GM12801 (cell line): Measurements from ENCODE around the gene CCDC85C.

Experiments used
- TF ChIP-seq, protein P1 (sequence below): IDR thresholded peaks from one replicate; pipeline ENCODE4 v1.5.1; 2011; ENCODE audit warnings: control low read depth; ENCODE audit not compliant: insufficient read length; ENCODE audit errors: extremely low read depth

Gene CCDC85C

DNA sequence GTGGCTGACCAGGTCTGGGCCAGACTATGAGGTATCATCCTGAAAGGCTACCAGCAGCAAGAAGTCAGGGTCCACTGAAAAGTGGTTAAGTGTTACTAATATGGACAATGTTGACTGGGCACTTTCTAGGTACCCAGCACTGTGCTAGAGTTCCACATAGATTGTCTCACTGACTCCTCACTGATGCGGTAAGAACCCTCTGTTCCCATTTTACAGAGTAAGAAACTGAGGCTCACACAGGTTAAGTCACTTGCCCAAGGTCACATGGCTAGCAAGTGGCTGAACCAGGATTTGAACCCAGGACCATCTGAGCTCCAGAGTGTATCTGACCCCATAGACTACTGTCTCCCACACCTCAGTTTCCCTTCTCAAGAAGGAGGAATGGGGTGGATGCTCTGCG, 4.6 kb upstream of the CCDC85C start:
- TF ChIP-seq, protein P1, sequence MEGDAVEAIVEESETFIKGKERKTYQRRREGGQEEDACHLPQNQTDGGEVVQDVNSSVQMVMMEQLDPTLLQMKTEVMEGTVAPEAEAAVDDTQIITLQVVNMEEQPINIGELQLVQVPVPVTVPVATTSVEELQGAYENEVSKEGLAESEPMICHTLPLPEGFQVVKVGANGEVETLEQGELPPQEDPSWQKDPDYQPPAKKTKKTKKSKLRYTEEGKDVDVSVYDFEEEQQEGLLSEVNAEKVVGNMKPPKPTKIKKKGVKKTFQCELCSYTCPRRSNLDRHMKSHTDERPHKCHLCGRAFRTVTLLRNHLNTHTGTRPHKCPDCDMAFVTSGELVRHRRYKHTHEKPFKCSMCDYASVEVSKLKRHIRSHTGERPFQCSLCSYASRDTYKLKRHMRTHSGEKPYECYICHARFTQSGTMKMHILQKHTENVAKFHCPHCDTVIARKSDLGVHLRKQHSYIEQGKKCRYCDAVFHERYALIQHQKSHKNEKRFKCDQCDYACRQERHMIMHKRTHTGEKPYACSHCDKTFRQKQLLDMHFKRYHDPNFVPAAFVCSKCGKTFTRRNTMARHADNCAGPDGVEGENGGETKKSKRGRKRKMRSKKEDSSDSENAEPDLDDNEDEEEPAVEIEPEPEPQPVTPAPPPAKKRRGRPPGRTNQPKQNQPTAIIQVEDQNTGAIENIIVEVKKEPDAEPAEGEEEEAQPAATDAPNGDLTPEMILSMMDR, result no peak

DNA sequence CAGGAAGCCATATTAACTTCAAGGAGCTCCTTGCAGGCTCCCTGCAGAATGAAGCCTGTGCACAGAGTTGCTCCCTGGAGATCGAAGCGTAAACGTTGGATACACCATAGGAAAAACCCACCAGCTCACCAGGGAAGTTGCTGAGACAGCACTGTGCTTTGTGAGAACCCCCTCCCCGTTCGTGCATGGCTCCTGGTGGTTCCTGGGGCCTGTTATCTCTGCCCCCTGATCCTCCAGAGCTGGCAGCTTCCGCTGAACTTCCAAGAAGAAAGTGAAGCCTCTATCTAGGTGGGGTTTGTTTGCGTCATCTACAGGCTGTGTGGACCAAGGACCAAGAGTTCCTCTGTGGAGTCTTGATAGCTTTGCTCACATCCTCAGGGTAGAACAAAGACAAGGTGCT, 2.4 kb upstream of the CCDC85C start:
- TF ChIP-seq, protein P1, result no peak

DNA sequence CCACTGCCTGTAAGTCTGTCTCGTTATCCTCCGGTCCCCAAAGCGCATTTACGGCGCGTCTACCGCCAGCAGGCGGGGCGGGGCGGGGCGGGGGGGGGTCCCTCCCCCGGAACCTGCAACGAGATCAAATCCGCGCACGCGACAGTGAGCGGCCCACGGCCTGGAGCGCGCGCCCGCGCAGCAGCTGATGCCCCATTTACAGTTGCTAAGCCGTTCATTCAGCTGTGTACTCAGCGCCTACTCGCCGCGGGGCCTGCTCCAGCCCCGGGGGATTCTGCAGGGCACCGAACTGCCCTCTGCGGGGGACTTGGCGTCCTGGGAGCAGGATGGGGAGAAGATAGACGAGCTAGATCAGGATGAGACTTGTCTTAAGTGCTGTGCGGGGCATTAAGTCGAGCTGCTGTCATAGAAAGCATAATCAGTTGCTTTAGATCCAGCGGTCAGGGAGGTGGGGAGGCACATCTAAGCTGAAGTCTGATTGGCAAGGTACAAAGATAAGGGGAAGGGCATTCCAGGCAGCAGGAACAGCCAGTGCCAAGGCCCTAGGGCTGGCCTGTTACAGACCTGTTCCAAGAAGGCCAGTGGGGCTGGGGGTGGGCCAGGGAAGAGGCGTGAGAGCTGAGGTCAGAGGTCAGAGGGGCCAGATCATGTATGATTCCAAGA, 1.4 kb upstream of the CCDC85C start:
- TF ChIP-seq, protein P1, result no peak

DNA sequence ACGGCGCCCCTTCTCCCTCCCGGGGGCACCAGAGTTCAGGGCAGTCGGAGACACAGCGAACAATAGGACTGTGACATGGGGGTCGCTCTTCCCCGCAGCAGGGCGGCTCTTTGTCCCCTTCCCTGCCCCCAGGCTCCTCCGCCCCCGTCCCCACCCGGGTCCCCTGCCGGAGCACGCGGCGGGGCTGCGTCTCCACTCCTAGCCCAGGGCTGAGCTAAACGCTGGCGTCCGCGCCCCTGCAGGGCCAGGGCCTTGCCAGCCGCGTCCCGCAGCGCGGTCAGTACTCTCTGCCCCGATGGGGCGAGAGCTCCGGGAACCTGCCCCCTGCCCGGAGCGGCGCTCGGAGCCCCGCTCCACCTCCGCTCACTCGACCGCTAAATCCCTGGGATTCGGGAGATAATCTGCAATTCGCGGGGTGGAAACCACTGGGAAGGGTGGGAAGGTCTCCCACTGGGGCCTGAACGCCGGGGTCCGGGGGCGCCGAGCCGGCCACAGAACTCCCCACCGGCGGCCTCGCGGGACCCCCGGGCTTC, 825 bp upstream of the CCDC85C start:
- TF ChIP-seq, protein P1, result no peak

DNA sequence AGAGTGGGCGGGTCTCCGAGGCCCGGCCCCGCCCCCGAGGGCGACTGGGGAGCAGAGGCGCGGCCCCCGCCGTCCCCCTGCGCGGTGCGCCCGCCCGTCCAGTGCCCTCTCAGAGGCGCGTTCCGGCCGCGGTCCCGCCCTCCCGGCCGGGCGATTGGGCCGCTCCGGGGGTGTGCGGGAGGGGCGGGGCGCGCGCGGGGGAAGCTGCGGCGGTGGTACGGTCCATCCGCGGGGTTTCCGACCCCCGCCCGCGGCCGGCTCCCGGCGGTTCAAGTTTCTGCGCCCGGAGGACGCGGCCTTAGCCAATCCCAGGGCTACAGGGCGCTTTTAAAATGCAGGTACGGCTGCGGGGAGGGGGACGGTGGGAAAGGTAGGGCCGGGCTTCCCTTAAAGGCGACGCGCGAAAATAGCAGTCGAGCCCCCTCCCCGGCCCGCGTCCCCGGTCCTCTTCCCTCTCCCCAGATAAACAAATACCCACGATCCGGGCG, 315 bp upstream of the CCDC85C start:
- TF ChIP-seq, protein P1, result no peak

DNA sequence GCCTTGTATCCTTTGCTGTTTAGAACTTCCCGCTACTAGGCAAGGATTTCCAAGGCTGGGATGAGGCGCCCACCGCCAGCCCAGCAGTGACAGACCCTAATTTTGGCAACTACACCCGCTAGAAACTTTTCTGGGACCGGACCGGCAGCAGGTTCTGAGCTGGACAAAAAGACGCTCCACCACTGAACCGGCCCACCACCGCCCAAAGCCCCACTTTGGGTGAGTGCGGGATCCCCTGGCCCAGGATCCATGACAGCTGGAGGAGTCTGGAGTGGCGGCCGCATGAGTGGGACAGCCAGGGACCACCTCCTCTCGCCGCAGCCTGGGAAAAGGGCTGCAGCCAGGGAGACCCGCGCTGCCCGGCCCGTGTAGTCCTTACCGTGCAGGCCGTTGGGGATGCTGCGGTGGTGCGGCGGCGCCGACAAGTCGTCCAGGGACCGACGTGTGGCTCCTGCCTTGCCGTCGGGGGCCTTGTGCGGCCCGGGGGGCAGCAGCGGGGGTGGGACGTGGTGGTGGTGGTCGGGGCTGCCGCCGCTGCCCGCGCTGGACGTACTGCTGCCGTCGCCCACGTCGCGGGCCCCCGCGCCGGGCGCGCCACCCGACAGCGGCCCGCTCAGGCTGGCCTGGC, 1.1 kb downstream of the CCDC85C start:
- TF ChIP-seq, protein P1, result no peak

DNA sequence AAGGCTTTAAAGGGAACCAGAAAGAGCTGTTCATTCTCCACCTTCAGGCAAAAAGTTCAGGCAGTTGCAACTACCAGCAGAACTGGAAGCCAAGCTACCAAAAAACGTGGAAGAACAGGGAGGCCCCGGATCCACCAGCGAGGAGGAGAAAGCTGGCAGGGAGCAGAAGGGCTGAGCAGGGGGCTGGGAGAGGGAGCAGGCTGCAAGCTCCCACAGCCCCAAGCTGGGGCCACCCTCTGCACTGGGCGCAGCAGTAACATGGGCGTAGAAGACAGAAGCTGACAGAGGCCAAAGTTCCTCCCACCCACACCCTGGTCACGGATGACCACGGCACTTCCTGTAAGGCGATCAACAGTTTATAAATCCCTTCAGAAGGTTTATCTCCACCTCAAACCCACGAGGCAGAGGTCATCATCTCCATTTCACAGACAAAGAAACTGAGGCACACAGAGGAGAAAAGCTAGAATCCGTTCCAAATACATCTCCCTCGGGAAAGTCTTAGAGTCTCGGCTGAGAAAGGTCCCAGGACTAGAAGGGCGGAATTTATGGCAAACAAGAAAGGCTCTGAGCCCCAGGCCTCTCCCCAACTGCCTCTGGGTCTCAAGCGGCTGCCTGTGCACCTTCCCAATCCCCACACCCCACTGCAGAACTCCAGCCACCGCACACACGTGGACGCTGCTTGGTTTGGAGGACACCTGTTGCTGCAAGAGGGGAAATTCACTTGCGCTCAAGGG, 1.8 kb downstream of the CCDC85C start:
- TF ChIP-seq, protein P1, result no peak
